Measurements from ENCODE around the gene POU5F1.
A peak's percentile ranks its signal among the peaks of the same experiment; 100 is the strongest.
"Not testable (repeated sequence)": the region's sequence is repeated elsewhere in the genome, so short reads cannot be mapped to it uniquely, and the experiment has no call there.

POU5F1 gene

DNA sequence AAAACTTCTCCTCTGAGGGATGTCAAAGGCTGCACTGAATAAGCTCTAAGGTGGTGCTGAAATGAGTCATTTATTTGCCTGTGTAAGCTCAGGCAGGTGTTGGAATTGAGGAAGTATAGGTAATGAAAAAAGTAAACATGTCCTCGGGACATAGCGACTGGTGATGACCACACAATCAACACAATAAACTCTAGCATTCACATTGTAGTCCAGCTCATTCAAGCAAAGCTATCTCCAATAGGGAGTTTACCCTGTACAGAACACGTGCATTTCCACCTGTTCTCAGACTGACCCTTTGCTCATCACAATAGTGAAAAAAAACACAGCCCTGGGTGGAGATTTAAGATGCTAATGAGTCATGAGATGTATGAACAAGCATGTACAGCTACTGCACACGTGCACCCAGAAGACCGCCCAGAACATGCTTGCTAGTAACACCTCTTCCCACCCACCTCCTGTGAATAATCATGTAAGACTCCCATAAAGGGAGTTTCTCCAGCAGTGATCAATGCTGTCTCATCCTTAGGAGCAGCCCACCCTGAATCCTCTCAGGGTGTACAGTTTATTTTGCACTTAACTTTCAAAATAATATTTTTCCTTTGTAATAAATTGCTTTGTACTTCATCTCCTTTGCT lies 33.0 kb upstream of the POU5F1 start:
- WGBS, 2 experiments (ENCODE audit: insufficient coverage in 2 of 2), result 60% methylated on average over 2 of the region's 5 CpGs; no CpG with 5 or more reads in 1 of the 2 experiments
- H3K27ac ChIP-seq (ENCODE audit: low read depth, low read length, severe bottlenecking), result peak overlapping the region; percentile 58
- peaks cover 3% of the 10 kb centered on the region for H3K9me3 ChIP-seq (ENCODE audit: control insufficient read depth, low read length)
- no peaks in the 10 kb centered on the region for H3K36me3 ChIP-seq (ENCODE audit: control insufficient read depth, insufficient read depth, low read length)
- H3K4me3 ChIP-seq (ENCODE audit: extremely low read depth, insufficient read depth, low read length, poor library complexity, severe bottlenecking), result no peak overlapping the region
- peaks cover 13% of the 10 kb centered on the region for H3K4me1 ChIP-seq (ENCODE audit: control insufficient read depth, insufficient read depth, low read length, poor library complexity, severe bottlenecking)

DNA sequence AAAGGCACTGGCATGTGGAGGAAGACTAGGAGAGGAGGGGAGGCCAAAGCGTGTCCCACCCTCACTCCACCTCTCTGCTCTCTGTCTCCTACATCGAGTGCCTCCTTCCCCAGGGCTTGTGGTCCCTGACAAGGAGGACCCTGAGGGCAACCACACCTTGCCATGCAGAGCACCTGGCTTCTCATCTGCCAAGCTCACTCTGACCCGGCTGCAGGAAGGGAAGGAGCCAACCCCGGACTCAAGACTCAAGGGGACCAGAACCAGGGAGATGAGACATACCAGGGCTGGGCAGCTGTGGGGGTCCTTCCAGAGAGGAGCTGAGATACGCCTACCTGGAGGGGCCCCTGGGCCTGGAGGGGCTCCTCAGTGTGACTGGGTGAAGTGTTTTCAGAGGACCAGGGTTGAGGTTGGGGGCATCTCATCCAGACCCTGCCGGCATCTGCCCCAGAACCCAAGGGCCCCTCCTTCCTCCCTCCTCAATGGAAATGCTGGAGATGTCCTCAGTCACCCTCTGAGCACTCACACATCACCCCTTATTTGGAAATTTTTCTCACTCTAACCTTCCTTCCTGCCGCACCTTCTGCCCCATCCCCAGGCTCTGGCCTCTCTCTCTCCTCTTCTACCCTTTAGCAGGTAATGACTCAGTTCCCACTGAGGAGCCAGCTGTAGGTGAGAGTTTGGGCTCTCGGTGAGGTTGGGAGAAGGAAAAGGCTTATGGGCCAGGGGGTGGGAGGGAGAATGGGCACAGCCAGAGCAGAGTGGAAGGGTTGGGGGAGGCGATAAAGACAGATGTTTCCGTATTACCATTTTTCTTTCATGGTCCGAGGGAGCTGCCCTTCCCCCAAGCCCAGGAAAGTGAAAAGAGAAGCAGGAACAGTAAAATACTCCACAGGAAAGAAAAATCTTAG lies 32.0 kb upstream of the POU5F1 start:
- H3K4me1 ChIP-seq (ENCODE audit: control insufficient read depth, insufficient read depth, low read length, poor library complexity, severe bottlenecking), result peaks cover 13% of the 10 kb centered on the region
- no peak overlapping the region for H3K27ac ChIP-seq (ENCODE audit: low read depth, low read length, severe bottlenecking)
- no peaks in the 10 kb centered on the region for H3K36me3 ChIP-seq (ENCODE audit: control insufficient read depth, insufficient read depth, low read length)
- H3K9me3 ChIP-seq (ENCODE audit: control insufficient read depth, low read length), result peaks cover 3% of the 10 kb centered on the region
- WGBS, 2 experiments (ENCODE audit: insufficient coverage in 2 of 2), result 48 to 84% methylated on average over 3 to 7 of the region's 11 CpGs
- H3K4me3 ChIP-seq (ENCODE audit: extremely low read depth, insufficient read depth, low read length, poor library complexity, severe bottlenecking), result no peak overlapping the region

DNA sequence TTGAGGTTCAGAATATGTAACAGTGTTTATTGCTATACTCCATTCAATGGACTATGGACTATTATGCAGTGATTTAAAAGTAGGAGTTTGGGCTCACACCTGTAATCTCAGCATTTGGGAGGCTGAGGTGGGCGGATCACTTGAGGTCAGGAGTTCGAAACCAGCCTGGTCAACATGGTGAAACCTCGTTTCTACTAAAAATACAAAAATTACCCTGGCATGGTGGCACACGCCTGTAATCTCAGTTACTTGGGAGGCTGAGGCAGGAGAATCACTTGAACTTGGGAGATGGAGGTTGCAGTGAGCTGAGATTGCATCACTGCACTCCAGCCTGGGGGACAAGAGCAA lies 28.6 kb upstream of the POU5F1 start:
- 100% methylated on average over 1 of the region's 4 CpGs; no CpG with 5 or more reads in 1 of the 2 experiments for WGBS, 2 experiments (ENCODE audit: insufficient coverage in 2 of 2)
- not testable (repeated sequence) for H3K27ac ChIP-seq (ENCODE audit: low read depth, low read length, severe bottlenecking); H3K4me3 ChIP-seq (ENCODE audit: extremely low read depth, insufficient read depth, low read length, poor library complexity, severe bottlenecking); H3K36me3 ChIP-seq (ENCODE audit: control insufficient read depth, insufficient read depth, low read length); H3K9me3 ChIP-seq (ENCODE audit: control insufficient read depth, low read length)
- H3K4me1 ChIP-seq (ENCODE audit: control insufficient read depth, insufficient read depth, low read length, poor library complexity, severe bottlenecking), result peaks cover 10% of the 10 kb centered on the region

DNA sequence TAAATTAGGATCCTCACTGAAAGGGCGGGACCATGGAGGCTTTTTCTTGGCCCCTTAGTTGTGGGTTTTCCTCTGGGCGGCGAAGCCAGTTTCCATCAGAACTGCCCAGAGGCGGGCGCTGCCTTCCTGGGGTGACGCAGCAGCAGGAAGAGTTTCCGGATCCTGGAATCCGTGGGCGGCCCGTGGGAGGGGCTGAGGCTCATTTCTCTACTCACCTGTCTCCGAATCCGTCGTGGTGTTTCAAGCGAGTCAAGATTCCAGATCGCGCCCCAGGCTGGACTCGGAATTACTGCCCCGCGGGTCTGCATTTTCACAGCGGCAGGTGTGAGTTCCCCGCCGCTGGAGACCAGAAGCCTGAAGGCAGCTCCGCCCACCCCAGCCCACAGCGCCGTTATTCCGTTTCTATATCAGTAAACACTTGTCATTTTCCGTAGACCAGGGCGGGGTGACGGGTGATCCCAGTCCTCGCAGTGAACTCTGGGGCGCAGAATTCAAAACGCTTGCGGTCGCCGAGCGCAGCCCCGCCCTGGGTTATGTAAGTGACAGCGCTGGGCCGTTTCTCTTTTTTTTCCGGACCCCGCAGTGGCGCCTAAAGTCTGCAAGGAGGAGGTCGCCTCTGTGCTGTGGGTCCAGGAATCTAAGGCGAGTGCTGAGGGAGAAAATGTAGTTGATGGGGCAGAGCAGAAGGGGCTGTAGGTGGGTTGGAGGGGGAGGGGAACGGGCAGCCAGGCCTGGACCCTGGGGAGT lies 27.2 kb upstream of the POU5F1 start:
- peaks cover 3% of the 10 kb centered on the region for H3K9me3 ChIP-seq (ENCODE audit: control insufficient read depth, low read length)
- 3 to 4% methylated on average over 36 of the region's 45 CpGs for WGBS, 2 experiments (ENCODE audit: insufficient coverage in 2 of 2)
- H3K27ac ChIP-seq (ENCODE audit: low read depth, low read length, severe bottlenecking), result peak overlapping the region; percentile 72
- H3K4me1 ChIP-seq (ENCODE audit: control insufficient read depth, insufficient read depth, low read length, poor library complexity, severe bottlenecking), result peaks cover under 1% of the 10 kb centered on the region
- peak overlapping the region; percentile 60 for H3K4me3 ChIP-seq (ENCODE audit: extremely low read depth, insufficient read depth, low read length, poor library complexity, severe bottlenecking)
- H3K36me3 ChIP-seq (ENCODE audit: control insufficient read depth, insufficient read depth, low read length), result no peaks in the 10 kb centered on the region

DNA sequence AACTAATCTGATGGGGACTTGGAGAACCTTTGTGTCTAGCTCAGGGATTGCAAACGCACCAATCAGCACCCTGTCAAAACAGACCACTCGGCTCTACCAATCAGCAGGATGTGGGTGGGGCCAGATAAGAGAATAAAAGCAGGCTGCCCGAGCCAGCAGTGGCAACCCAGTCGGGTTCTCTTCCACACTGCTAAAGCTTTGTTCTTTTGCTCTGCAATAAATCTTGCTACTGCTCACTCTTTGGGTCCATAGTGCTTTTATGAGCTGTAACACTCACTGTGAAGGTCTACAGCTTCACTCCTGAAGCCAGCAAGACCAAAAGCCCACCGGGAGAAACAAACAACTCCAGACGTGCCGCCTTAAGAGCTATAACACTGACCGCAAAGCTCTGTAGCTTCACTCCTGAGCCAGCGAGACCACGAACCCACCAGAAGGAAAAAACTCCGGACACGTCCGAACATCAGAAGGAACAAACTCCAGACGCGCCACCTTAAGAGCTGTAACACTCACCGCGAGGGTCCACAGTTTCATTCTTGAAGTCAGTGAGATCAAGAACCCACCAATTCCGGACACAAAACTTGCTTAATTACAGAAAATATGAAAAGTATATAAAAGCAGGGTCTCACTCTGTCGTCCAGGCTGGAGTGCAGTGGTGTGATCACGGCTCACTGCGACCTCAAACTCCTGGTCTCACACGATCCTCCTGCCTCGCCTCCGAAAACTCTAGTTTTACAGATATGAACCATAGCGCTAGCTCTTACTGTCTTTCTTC lies 26.0 kb upstream of the POU5F1 start:
- 93 to 95% methylated on average over 15 to 20 of the region's 25 CpGs for WGBS, 2 experiments (ENCODE audit: insufficient coverage in 2 of 2)
- H3K4me3 ChIP-seq (ENCODE audit: extremely low read depth, insufficient read depth, low read length, poor library complexity, severe bottlenecking); H3K27ac ChIP-seq (ENCODE audit: low read depth, low read length, severe bottlenecking); H3K36me3 ChIP-seq (ENCODE audit: control insufficient read depth, insufficient read depth, low read length); H3K9me3 ChIP-seq (ENCODE audit: control insufficient read depth, low read length); H3K4me1 ChIP-seq (ENCODE audit: control insufficient read depth, insufficient read depth, low read length, poor library complexity, severe bottlenecking): not testable (repeated sequence)

DNA sequence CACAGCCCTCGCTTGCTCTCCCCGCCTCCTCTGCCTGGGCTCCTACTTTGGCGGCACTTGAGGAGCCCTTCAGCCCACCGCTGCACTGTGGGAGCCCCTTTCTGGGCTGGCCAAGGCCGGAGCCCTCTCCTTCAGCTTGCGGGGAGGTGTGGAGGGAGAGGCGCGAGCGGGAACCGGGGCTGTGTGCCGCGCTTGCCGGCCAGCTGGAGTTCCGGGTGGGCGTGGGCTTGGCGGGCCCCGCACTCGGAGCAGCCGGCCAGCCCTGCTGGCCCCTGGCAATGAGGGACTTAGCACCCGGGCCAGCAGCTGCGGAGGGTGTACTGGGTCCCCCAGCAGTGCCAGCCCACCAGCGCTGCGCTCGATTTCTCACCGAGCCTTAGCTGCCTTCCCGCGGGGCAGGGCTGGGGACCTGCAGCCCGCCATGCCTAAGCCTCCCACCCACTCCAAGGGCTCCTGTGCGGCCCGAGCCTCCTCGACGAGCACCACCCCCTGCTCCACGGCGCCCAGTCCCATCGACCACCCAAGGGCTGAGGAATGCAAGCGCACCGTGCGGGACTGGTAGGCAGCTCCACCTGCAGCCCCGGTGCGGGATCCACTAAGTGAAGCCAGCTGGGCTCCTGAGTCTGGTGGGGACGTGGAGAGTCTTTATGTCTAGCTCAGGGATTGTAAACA lies 25.0 kb upstream of the POU5F1 start:
- not testable (repeated sequence) for H3K36me3 ChIP-seq (ENCODE audit: control insufficient read depth, insufficient read depth, low read length); H3K9me3 ChIP-seq (ENCODE audit: control insufficient read depth, low read length); H3K4me1 ChIP-seq (ENCODE audit: control insufficient read depth, insufficient read depth, low read length, poor library complexity, severe bottlenecking); H3K4me3 ChIP-seq (ENCODE audit: extremely low read depth, insufficient read depth, low read length, poor library complexity, severe bottlenecking); H3K27ac ChIP-seq (ENCODE audit: low read depth, low read length, severe bottlenecking)
- 97 to 98% methylated on average over 7 to 22 of the region's 41 CpGs for WGBS, 2 experiments (ENCODE audit: insufficient coverage in 2 of 2)

DNA sequence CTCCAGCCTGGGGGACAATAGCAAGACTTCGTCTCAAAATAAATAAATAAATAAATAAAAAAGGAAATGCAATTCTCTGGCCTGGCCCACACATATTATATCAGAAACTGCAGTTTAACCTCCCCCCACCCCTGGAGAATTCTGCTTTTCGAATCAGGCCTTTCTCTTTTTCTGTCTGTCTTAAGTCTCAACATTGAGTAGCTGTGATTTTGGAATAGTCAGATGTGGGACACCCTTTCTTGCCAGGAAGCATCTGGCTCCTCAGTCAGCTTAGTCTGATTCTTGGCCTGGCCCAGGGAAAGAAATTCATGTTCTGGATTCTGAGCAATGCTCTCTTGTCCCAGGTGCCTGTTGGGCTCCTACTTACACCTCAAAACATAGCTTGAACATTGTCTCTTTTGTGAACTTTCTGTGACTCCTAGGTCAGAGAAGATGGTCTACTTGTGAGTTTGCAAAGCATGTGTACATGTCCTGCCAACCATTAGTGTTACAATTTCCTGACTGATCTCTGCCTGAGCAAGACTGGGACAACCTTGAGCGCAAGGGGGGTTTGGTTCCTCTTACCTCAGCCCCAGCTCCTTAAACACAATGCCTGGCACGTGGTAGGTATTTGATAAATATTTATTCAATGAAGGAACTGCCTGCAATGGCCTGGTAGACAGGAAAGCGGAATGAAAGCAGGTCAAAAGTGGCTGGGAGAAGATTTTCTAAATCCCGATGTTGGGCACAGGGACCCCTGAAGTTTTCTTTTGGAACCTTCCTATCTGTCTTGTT lies 23.8 kb upstream of the POU5F1 start:
- WGBS, 2 experiments (ENCODE audit: insufficient coverage in 2 of 2), result 85 to 86% methylated on average over 1 to 3 of the region's 6 CpGs
- Histone ChIP-seq H3K9me3 (ENCODE audit: control insufficient read depth, low read length) (no peaks in the 10 kb centered on the region), H3K4me3 (ENCODE audit: extremely low read depth, insufficient read depth, low read length, poor library complexity, severe bottlenecking) (no peak overlapping the region), H3K4me1 (ENCODE audit: control insufficient read depth, insufficient read depth, low read length, poor library complexity, severe bottlenecking) (no peaks in the 10 kb centered on the region), H3K27ac (ENCODE audit: low read depth, low read length, severe bottlenecking) (no peak overlapping the region), H3K36me3 (ENCODE audit: control insufficient read depth, insufficient read depth, low read length) (no peaks in the 10 kb centered on the region)

DNA sequence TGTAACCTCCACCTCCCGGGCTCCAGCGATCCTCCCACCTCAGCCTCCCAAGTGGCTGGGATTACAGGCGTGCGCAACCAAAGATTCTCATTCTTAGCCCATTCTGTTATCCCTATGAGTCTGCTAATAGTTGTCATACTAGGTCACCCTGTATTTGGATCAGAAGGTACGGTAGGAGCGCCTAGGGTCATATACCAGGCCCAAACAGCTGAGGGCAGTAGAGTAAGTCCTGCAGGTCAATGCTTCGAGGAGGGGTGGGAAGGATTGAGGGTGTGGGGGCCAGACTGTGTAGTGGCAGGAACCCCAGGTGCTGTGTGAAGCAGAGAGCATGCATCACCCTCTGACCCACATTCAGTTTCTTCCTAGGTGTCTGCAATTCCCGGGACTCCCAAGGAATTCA lies 22.7 kb upstream of the POU5F1 start:
- no peaks in the 10 kb centered on the region for H3K9me3 ChIP-seq (ENCODE audit: control insufficient read depth, low read length)
- no peak overlapping the region for H3K27ac ChIP-seq (ENCODE audit: low read depth, low read length, severe bottlenecking)
- no peak overlapping the region for H3K4me3 ChIP-seq (ENCODE audit: extremely low read depth, insufficient read depth, low read length, poor library complexity, severe bottlenecking)
- H3K36me3 ChIP-seq (ENCODE audit: control insufficient read depth, insufficient read depth, low read length), result no peaks in the 10 kb centered on the region
- 79 to 86% methylated on average over 7 of the region's 8 CpGs for WGBS, 2 experiments (ENCODE audit: insufficient coverage in 2 of 2)
- H3K4me1 ChIP-seq (ENCODE audit: control insufficient read depth, insufficient read depth, low read length, poor library complexity, severe bottlenecking), result no peaks in the 10 kb centered on the region

DNA sequence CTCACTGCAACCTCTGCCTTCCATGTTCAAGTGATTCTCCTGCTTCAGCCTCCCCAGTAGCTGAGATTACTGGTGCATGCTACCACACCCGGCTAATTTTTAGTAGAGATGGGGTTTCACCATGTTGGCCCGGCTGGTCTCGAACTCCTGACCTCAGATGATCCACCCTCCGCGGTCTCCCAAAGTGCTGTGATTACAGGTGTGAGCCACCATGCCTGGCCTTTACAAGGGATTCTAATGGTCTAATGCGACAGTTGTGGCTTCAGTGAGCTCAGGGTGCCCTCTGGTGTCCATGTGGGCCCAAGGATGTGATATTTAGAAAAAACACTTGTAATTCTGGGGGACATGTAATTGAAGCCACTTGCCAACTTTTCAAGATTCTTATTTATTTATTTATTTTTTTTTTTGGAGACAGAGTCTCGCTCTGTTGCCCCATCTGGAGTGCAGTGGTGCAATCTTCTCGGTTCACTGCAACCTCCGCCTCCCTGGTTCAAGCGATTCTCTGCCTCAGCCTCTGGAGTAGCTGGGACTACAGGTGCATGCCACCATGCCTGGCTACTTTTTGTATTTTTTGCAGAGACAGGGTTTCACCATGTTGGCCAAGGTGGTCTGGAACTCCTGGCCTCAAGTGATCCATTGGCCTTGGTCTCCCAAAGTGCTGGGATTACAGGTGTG lies 22.1 kb upstream of the POU5F1 start:
- WGBS, 2 experiments (ENCODE audit: insufficient coverage in 2 of 2), result 67 to 70% methylated on average over 10 of the region's 10 CpGs
- not testable (repeated sequence) for H3K36me3 ChIP-seq (ENCODE audit: control insufficient read depth, insufficient read depth, low read length); H3K4me1 ChIP-seq (ENCODE audit: control insufficient read depth, insufficient read depth, low read length, poor library complexity, severe bottlenecking); H3K27ac ChIP-seq (ENCODE audit: low read depth, low read length, severe bottlenecking); H3K9me3 ChIP-seq (ENCODE audit: control insufficient read depth, low read length); H3K4me3 ChIP-seq (ENCODE audit: extremely low read depth, insufficient read depth, low read length, poor library complexity, severe bottlenecking)

All from mesodermal cell (in vitro differentiated cells).